GM06990 (cell line): ENCODE results near the gene CBX2.

Experiments
- DNase-seq: peaks from one replicate; pipeline ENCODE4 v3.0.0-alpha.2; 2011; ENCODE audit not compliant: insufficient read length; ENCODE audit errors: extremely low read depth
- H3K27me3 ChIP-seq: replicated peaks from 2 replicates; pipeline ENCODE4 v1.6.0; 2011; ENCODE audit warnings: low read length; ENCODE audit not compliant: control insufficient read depth, insufficient read depth
- H3K36me3 ChIP-seq: 2 replicates; pipeline ENCODE4 v1.5.1; 2011; ENCODE audit warnings: low read length; ENCODE audit not compliant: control insufficient read depth, insufficient read depth
- H3K4me3 ChIP-seq: replicated peaks from 2 replicates; pipeline ENCODE4 v1.5.1; 2011; ENCODE audit warnings: low read depth, mild to moderate bottlenecking, control low read depth, low read length
- CTCF ChIP-seq: IDR thresholded peaks from 2 replicates; pipeline ENCODE4 v1.5.1; 2011; ENCODE audit warnings: low read length, control low read depth, mild to moderate bottlenecking, inconsistent platforms; ENCODE audit not compliant: insufficient read depth, poor library complexity, severe bottlenecking

CBX2 gene

GRCh38 chr17:79781012-79781650, 3.2 kb downstream of the CBX2 start:
- no peak for TF ChIP-seq CTCF
- DNase-seq = no peak
- H3K27me3 ChIP-seq = peaks cover 1% of the 10 kb centered on the region; the same call in 1 of the 2 replicates
- H3K36me3 ChIP-seq = no peaks in the 10 kb centered on the region
- no peak overlapping the region for H3K4me3 ChIP-seq

- Histone ChIP-seq H3K4me3 (no peak overlapping the region), H3K27me3 (no peaks in the 10 kb centered on the region; the same call in 1 of the 2 replicates), H3K36me3 (no peaks in the 10 kb centered on the region)
- TF ChIP-seq CTCF = no peak
- DNase-seq = no peak
Measured at GRCh38 chr17:79781736-79782575, 4.0 kb downstream of the CBX2 start.

- Histone ChIP-seq H3K36me3 (no peaks in the 10 kb centered on the region), H3K27me3 (no peaks in the 10 kb centered on the region; the same call in 1 of the 2 replicates), H3K4me3 (no peak overlapping the region)
- DNase-seq = no peak
- TF ChIP-seq CTCF = no peak
Measured at GRCh38 chr17:79783891-79784290, 5.9 kb downstream of the CBX2 start.

- Histone ChIP-seq H3K27me3 (peaks cover 2% of the 10 kb centered on the region; the same call in 1 of the 2 replicates), H3K36me3 (no peaks in the 10 kb centered on the region), H3K4me3 (no peak overlapping the region)
- no peak for TF ChIP-seq CTCF
- DNase-seq = no peak
Measured at GRCh38 chr17:79784353-79785016, 6.5 kb downstream of the CBX2 start.

GRCh38 chr17:79785017-79785899, 7.3 kb downstream of the CBX2 start:
- Histone ChIP-seq H3K36me3 (no peaks in the 10 kb centered on the region), H3K27me3 (peaks cover 3% of the 10 kb centered on the region; the same call in 1 of the 2 replicates), H3K4me3 (no peak overlapping the region)
- no peak for TF ChIP-seq CTCF
- no peak for DNase-seq
